Endodermal cell (in vitro differentiated cells): ENCODE measurements around the gene TGM4. TPM values are rescaled to one million over a fixed set of nuclear protein-coding genes. Genes with fewer than 3 reads are reported as not detected.
A peak's percentile ranks its signal among the peaks of the same experiment; 100 is the strongest.

Source experiments
- DNase-seq: peaks from one replicate; pipeline ENCODE4 v3.0.0-alpha.2; 2017
- H3K27ac ChIP-seq: 2 replicates; pipeline ENCODE4 v1.5.1; 2013; ENCODE audit warnings: mild to moderate bottlenecking, low read depth, low read length, moderate library complexity
- H3K27me3 ChIP-seq: 2 replicates; pipeline ENCODE4 v1.6.1; 2013; ENCODE audit warnings: mild to moderate bottlenecking, low read length, moderate library complexity; ENCODE audit not compliant: insufficient read depth, control insufficient read depth, poor library complexity, severe bottlenecking
- H3K36me3 ChIP-seq: 2 replicates; pipeline ENCODE4 v1.7.0; 2013; ENCODE audit warnings: mild to moderate bottlenecking, low read length, moderate library complexity; ENCODE audit not compliant: control insufficient read depth, insufficient read depth
- H3K4me1 ChIP-seq: one replicate; pipeline ENCODE4 v1.7.0; 2013; ENCODE audit warnings: low read length; ENCODE audit not compliant: control insufficient read depth, insufficient read depth
- H3K4me3 ChIP-seq: 2 replicates; pipeline ENCODE4 v1.5.1; 2013; ENCODE audit warnings: mild to moderate bottlenecking, low read length, moderate library complexity
- H3K9ac ChIP-seq: 2 replicates; pipeline ENCODE4 v1.6.1; 2013; ENCODE audit warnings: mild to moderate bottlenecking, low read length, moderate library complexity; ENCODE audit not compliant: poor library complexity, severe bottlenecking; ENCODE audit errors: extremely low read depth
- H3K9me3 ChIP-seq: 2 replicates; pipeline ENCODE4 v1.6.1; 2013; ENCODE audit warnings: mild to moderate bottlenecking, low read length, moderate library complexity; ENCODE audit not compliant: control insufficient read depth
- H3K27ac Mint-ChIP-seq: 2 replicates; pipeline ENCODE4 v1.8.0; 2020; ENCODE audit warnings: mixed read lengths
- H3K27me3 Mint-ChIP-seq: 2 replicates; pipeline ENCODE4 v1.8.0; 2021; ENCODE audit warnings: mild to moderate bottlenecking, mixed read lengths; ENCODE audit not compliant: insufficient read depth
- H3K36me3 Mint-ChIP-seq: 2 replicates; pipeline ENCODE4 v1.8.0; 2020; ENCODE audit warnings: low read depth, mixed read lengths
- H3K4me1 Mint-ChIP-seq: 2 replicates; pipeline ENCODE4 v1.8.0; 2020; ENCODE audit warnings: mixed read lengths
- H3K4me3 Mint-ChIP-seq: 2 replicates; pipeline ENCODE4 v1.8.0; 2020; ENCODE audit warnings: mild to moderate bottlenecking, moderate library complexity, mixed read lengths
- H3K9me3 Mint-ChIP-seq: 2 replicates; pipeline ENCODE4 v1.8.0; 2020; ENCODE audit warnings: mild to moderate bottlenecking, mixed read lengths
- WGBS, 2 experiments: methylation state at CpG; one replicate each; pipeline versions ENCODE4 v1.1.5 to v1.1.7; 2013; ENCODE audit warnings: missing lambda C conversion rate in 2 of 2, mixed read lengths in 1 of 2; ENCODE audit not compliant: insufficient coverage in 1 of 2, insufficient read length in 1 of 2; 5-methylcytosine and 5-hydroxymethylcytosine counted together
- total RNA-seq, 2 donors: library from RNA; stranded (reverse); fragmentation: NEBNext Ultra II Directional in 1 of 2; extraction: Animal tissue kit (Norgen Biotek cat#: 25700) in 1 of 2; gene quantifications; 2 replicates in 1 of 2; 3 replicates in 1 of 2; pipeline ENCODE4 v1.2.1, GENCODE V29; 2021
- TF ChIP-seq, protein P1 (sequence below): fragments of 200-600 bp; sonication (generic); conservative IDR thresholded peaks from 2 replicates; pipeline ENCODE4 v1.5.0; 2021; ENCODE audit warnings: antibody characterized with exemption, mild to moderate bottlenecking

TGM4 gene
- total RNA-seq, 2 donors from 2014 or later, result not detected

DNA sequence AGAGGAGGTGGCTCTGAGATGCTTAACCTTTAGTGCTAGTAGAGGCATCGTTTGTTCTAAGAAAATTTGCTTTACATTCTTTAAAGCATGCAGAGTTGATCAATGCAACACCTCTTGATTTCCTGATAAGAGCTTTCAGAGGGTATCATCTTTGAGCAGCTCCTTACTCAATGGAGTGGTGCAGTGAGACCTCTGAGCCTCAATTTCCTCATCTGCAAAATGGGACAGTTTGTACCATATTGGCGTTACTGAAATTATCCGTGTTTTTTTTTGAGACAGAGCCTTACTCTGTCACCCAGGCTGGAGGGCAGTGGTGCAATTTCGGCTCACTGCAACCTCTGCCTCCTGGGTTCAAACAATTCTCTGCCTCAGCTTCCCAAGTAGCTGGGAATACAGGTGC is 14.3 kb upstream of the TGM4 start:
- no peak overlapping the region for H3K27ac ChIP-seq
- H3K4me3 Mint-ChIP-seq, result no peak overlapping the region
- H3K4me3 ChIP-seq, result no peak overlapping the region
- H3K9ac ChIP-seq, result no peak overlapping the region
- no peaks in the 10 kb centered on the region for H3K27me3 Mint-ChIP-seq
- TF ChIP-seq, protein P1, sequence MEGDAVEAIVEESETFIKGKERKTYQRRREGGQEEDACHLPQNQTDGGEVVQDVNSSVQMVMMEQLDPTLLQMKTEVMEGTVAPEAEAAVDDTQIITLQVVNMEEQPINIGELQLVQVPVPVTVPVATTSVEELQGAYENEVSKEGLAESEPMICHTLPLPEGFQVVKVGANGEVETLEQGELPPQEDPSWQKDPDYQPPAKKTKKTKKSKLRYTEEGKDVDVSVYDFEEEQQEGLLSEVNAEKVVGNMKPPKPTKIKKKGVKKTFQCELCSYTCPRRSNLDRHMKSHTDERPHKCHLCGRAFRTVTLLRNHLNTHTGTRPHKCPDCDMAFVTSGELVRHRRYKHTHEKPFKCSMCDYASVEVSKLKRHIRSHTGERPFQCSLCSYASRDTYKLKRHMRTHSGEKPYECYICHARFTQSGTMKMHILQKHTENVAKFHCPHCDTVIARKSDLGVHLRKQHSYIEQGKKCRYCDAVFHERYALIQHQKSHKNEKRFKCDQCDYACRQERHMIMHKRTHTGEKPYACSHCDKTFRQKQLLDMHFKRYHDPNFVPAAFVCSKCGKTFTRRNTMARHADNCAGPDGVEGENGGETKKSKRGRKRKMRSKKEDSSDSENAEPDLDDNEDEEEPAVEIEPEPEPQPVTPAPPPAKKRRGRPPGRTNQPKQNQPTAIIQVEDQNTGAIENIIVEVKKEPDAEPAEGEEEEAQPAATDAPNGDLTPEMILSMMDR, result no peak
- 91 to 100% methylated on average over 4 of the region's 4 CpGs for WGBS, 2 experiments
- H3K9me3 ChIP-seq, result peaks cover 5% of the 10 kb centered on the region
- H3K36me3 ChIP-seq, result peaks cover 5% of the 10 kb centered on the region
- no peaks in the 10 kb centered on the region for H3K27me3 ChIP-seq
- DNase-seq, result no peak
- peaks cover 8% of the 10 kb centered on the region for H3K36me3 Mint-ChIP-seq
- H3K27ac Mint-ChIP-seq, result no peak overlapping the region
- no peaks in the 10 kb centered on the region for H3K4me1 ChIP-seq
- peaks cover 5% of the 10 kb centered on the region for H3K9me3 Mint-ChIP-seq
- no peaks in the 10 kb centered on the region for H3K4me1 Mint-ChIP-seq

GRCh38 chr3:44861412-44862225 is 12.8 kb upstream of the TGM4 start, which contains the start of gene TMEM42:
TSS of gene TMEM42 (plus strand) at chr3:44861912. CDS start at chr3:44861925, 13 bp downstream.
- 18 to 81% methylated on average over 20 to 91 of the region's 91 CpGs for WGBS, 2 experiments
- Histone ChIP-seq H3K4me1 (no peaks in the 10 kb centered on the region), H3K27me3 (no peaks in the 10 kb centered on the region), H3K9me3 (no peaks in the 10 kb centered on the region), H3K36me3 (peaks cover 5% of the 10 kb centered on the region), H3K9ac (peak within 1 kb of the TSS; percentile 34), H3K4me3 (peak within 1 kb of the TSS; percentile 79), H3K27ac (no peak within 1 kb of the TSS)
- Mint-ChIP-seq H3K36me3 (peaks cover 15% of the 10 kb centered on the region), H3K27ac (peak within 1 kb of the TSS; percentile 92), H3K4me3 (peak within 1 kb of the TSS; percentile 68), H3K27me3 (no peaks in the 10 kb centered on the region), H3K4me1 (no peaks in the 10 kb centered on the region), H3K9me3 (peaks cover 5% of the 10 kb centered on the region)
- peak; percentile 97 for DNase-seq
- TF ChIP-seq, protein P1, result peak; percentile 64

GRCh38 chr3:44862226-44862637 is 12.2 kb upstream of the TGM4 start:
- DNase-seq, result no peak
- H3K36me3 Mint-ChIP-seq, result peaks cover 15% of the 10 kb centered on the region
- Histone ChIP-seq H3K4me3 (peak overlapping the region; percentile 79), H3K36me3 (peaks cover 6% of the 10 kb centered on the region), H3K9ac (peak overlapping the region; percentile 29), H3K9me3 (no peaks in the 10 kb centered on the region), H3K27ac (no peak overlapping the region), H3K27me3 (no peaks in the 10 kb centered on the region), H3K4me1 (no peaks in the 10 kb centered on the region)
- TF ChIP-seq, protein P1, result no peak
- peak overlapping the region; percentile 68 for H3K4me3 Mint-ChIP-seq
- 10 to 20% methylated on average over 8 to 25 of the region's 25 CpGs for WGBS, 2 experiments
- no peaks in the 10 kb centered on the region for H3K27me3 Mint-ChIP-seq
- H3K4me1 Mint-ChIP-seq, result no peaks in the 10 kb centered on the region
- H3K9me3 Mint-ChIP-seq, result peaks cover 5% of the 10 kb centered on the region
- H3K27ac Mint-ChIP-seq, result peak overlapping the region; percentile 74
